ENCODE data around the gene AKR1A1.
"Not testable (repeated sequence)": the region's sequence is repeated elsewhere in the genome, so short reads cannot be mapped to it uniquely, and the experiment has no call there.

The AKR1A1 gene

DNA sequence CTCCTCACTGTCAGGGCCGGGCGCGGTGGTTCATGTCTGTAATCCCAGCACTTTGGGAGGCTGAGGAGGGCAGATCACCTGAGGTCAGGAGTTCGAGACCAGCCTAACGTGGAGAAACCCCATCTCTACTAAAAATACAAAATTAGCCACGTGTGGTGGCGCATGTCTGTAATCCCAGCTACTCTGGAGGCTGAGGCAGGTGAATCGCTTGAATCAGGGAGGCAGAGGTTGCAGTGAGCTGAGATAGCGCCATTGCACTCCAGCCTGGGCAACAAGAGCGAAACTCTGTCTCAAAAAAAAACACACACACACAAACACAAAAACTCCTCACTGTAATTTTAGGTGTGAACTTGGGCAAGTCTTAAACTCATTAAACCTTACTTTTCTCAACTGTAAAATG, 26.7 kb upstream of the AKR1A1 start:
- not testable (repeated sequence) for DNase-seq (ENCODE audit: low read depth)

- DNase-seq (ENCODE audit: low read depth) = no peak
These were observed 24.4 kb upstream of the AKR1A1 start for GRCh38 chr1:45526135-45526644.

DNA sequence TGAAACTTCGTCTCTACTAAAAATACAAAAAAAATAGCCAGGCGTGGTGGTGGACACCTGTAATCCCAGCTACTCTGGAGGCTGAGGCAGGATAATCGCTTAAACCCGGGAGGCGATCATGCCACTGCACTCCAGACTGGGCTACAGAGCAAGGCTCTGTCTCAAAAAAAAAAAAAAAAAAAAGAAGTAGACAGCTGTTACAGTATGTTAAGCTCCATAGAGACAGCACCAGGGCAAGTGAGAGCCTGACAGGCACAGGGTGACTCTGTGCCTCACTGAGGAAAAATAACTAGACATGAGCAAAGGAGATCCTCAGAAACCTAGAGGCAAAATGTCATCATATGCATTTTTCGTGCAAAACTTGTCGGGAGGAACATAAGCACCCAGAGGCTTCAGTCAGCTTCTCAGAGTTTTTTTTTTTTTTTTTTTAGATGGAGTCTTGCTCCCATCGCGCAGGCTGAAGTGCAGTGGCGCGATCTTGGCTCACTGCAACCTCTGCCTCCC, 19.9 kb upstream of the AKR1A1 start:
- no peak for DNase-seq (ENCODE audit: low read depth)

DNA sequence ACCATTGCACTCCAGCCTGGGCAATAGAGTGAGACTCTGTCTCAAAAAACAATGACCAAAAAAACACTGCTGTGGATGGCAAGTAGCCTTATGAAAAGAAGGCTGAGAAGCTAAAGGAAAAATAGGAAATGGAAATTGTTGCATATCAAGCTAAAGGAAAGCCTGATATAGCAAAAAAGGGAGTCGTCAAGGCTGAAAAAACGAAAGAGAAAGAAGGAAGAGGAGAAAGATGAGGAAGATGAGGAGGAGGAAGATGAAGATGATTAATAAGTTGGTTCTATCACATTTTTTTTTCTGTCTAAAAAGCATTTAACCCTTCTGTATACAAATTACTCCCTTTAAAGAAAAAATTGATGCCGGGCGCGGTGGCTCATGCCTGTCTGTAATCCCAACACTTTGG, 18.8 kb upstream of the AKR1A1 start:
- DNase-seq (ENCODE audit: low read depth) = no peak

DNA sequence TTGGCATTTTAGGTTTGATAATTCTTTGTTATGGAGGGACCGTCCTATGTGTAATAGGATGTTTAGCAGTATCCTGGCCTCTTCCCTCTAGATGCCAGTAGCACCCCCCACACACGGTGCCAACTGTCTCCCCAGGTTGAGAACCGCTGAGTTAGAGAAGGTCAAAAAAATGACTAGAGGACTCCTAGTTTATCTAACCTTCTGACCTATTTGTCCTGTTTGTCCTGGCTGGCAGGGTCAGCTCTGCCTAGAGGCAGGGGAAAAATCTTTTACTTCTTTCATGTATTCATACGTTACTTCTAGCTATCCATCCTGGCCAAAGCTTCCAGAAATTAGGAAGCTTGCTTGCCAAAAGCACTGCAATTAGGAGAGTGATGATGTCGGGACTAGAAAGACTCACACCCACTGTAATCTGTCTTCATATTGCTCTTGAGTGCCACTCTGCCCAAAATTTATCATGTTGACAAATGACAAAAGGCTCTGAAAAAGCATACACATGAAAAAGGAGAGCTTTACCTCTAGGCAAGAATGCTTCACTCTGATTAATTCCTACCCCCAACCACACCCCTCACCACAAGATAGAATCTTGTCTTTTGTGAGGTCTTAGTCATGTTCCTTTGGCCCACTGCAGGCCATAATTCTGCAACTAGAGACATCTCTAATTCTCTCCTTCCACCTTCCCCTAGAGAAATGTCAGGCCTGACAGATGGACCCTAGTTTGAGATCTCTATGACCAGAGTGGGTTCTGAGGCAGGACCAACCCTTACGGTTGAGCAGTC, 14.4 kb upstream of the AKR1A1 start:
- no peak for DNase-seq (ENCODE audit: low read depth)

DNA sequence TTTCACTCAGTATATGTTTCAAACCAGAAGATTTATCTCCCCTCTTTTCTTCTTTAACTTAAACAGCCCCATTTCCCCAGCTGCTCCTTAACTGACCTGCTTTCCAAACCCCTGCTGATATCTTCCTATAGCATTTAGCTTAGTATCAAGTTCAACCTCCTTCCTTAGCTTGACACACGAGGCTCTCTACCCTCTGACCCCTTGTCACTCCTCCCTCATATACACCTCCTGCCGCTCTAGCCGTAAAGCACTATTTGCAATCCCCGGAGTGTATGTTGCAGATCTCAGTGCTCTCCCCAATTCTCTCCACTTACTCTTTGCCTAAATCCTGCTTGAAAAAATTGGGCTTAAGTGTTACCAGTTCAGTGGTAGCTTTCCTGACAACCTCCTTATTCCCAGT, 13.7 kb upstream of the AKR1A1 start:
- DNase-seq (ENCODE audit: low read depth) = no peak

GRCh38 chr1:45541193-45541592, 9.4 kb upstream of the AKR1A1 start:
- no peak for DNase-seq (ENCODE audit: low read depth)

- DNase-seq (ENCODE audit: low read depth) = no peak
These were observed 8.0 kb upstream of the AKR1A1 start for GRCh38 chr1:45542591-45542990.

GRCh38 chr1:45543581-45544417, 6.8 kb upstream of the AKR1A1 start:
- DNase-seq (ENCODE audit: low read depth) = peak; percentile 55

DNA sequence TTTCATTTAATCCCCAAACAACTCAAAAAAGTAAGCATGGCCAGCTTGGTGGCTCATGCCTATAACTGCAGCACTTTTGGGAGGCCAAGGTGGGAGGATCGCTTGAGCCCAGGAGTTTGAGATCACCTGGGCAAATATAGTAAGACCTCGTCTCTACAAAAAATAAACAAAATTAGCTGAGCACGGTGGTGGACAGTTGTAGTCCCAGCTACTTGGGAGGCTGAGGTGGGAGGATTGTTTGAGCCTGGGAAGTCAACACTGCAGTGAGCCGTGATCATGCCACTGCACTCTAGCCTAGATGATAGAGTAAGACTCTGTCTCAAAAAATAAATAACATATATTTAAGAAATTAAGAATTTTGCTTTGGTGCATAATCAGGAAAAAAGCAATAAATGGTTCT, 6.1 kb upstream of the AKR1A1 start:
- DNase-seq (ENCODE audit: low read depth) = no peak

DNA sequence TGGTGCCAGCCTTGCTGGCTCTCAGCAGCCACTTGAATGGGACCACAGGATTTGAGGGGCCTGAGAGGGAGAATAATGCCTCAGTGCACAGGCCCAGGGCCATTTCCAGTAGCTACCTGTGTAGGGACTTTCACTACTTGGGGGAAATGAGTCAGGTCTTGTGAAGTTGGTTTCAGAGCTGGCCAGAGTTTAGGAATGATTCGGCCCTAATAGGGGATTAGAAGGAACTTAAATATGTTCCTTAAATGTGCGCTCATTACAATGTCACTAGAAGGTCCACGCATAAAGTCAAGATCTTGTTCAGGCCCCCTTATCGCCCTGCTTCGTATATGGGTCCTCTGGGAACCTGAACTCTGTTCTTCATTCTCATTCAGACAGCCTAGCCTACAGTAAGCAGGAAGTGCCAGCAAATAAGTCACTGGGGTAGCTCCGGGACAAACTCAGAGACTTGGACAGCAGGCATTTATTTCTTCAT, 5.6 kb upstream of the AKR1A1 start:
- no peak for DNase-seq (ENCODE audit: low read depth)

- no peak for DNase-seq (ENCODE audit: low read depth)
These were observed 4.9 kb upstream of the AKR1A1 start for GRCh38 chr1:45545553-45546310.

DNA sequence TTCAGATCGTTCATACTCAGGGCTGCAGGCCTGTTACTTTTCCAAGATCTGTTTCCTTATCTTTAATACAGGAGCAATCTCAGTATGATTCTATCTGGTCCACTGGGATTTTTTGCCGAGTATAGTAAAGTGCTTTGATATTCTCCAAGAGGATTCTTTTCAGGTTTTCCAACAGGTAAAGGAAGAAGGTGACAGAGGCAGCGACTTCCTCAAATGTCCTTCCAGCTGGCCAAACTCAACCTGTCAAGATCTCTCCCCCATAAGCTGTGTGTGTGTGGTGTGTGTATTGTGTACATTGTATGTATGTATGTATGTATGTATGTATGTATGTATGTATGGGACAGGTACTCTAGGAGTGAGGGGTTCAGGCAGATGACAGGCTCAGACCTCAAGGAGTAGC, 1.1 kb downstream of the AKR1A1 start:
- no peak for DNase-seq (ENCODE audit: low read depth)

DNA sequence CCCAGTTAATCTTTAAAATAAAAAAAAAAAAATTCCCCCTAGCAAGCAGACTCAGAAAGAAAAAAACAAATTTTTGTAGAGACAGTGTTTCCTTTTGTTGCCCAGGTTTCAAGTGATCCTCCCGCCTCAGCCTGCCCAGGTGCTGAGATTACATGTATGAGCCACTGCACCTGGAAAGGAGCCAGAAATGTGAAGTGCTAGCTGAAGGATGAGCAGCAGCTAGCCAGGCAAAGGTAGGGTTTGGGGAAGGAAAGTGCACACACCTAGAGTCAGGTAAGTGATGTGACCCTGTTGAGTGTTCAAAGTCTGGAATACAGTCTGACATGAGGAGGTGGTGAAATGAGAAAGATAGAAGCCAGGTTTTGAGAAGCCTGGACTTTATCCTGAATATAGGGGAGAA, 1.7 kb downstream of the AKR1A1 start:
- no peak for DNase-seq (ENCODE audit: low read depth)

GRCh38 chr1:45554198-45554597, 3.6 kb downstream of the AKR1A1 start:
- DNase-seq (ENCODE audit: low read depth) = no peak

DNA sequence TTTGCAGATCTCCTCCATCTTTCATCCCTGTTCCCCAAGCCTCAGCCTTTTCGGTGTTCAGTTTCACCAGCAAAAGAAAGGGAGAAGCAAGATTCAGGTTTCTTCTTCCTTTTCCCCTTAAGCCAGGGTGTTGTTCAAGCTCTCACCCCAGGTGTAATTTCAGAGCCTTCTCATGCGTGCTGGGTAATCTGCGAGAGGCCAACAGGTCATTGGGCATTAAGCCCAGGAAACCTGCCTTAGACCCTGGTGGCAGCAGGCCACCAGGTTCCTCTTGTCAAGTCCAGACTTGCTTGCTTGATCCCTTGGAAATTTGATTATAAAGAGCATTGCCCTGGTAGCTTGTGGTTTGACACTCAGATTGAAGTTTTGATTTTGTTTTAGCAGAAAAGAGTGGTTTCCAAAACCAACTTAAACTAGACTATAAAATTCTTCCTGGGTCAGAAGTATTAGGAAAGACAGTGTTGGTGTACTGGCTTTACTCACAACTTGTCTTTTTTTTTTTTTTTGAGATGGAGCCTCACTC, 6.9 kb downstream of the AKR1A1 start:
- no peak for DNase-seq (ENCODE audit: low read depth)

- no peak for DNase-seq (ENCODE audit: low read depth)
These were observed 13.2 kb downstream of the AKR1A1 start for GRCh38 chr1:45563843-45564242.

- DNase-seq (ENCODE audit: low read depth) = no peak
These were observed 16.1 kb downstream of the AKR1A1 start for GRCh38 chr1:45566722-45567121.

DNA sequence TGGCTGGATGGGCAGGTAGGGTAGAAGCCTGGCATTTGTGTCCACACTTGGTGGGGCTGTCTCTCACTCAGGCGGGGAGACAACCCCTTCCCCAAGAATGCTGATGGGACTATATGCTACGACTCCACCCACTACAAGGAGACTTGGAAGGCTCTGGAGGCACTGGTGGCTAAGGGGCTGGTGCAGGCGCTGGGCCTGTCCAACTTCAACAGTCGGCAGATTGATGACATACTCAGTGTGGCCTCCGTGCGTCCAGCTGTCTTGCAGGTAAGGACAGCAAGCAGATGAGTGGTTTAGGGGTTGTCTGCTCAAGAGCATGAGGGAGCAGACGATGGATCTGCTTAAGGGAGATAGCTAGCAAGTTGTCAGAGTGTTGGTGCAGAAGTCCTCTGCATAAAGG, 17.3 kb downstream of the AKR1A1 start:
- no peak for DNase-seq (ENCODE audit: low read depth)

- DNase-seq (ENCODE audit: low read depth) = no peak
These were observed 17.8 kb downstream of the AKR1A1 start for GRCh38 chr1:45568421-45568820.

DNA sequence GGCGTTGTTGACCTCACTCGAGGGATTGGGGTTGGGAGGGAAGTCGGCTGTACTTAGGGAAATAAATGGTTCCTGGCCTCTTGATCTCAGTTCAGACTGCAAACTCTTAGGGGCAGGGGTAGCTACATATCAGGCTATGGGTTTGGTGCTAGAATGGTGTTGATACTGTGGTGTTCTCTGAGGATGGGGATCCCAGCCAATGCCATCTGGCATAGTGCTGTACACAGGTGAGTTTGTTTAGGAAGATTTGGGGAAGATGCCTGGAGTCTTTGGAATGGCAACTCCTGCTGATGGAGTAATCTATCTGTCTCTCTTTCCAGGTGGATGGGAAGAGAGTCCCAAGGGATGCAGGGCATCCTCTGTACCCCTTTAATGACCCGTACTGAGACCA, 18.9 kb downstream of the AKR1A1 start:
- DNase-seq (ENCODE audit: low read depth) = no peak
